Mesendoderm (in vitro differentiated cells): ENCODE results near the gene SKA1.
A peak's percentile ranks its signal among the peaks of the same experiment; 100 is the strongest.
"Not testable (repeated sequence)": the region's sequence is repeated elsewhere in the genome, so short reads cannot be mapped to it uniquely, and the experiment has no call there.

ENCODE experiments used
- DNase-seq: peaks from one replicate; pipeline ENCODE4 v3.0.0; 2013
- H2AK5ac ChIP-seq: 2 replicates; pipeline ENCODE4 v1.6.1; 2013; ENCODE audit warnings: low read length, inconsistent platforms
- H2BK120ac ChIP-seq: 2 replicates; pipeline ENCODE4 v1.6.1; 2013; ENCODE audit warnings: low read depth, mild to moderate bottlenecking, low read length, moderate library complexity, mixed read lengths
- H2BK15ac ChIP-seq: replicated peaks from 2 replicates; pipeline ENCODE4 v1.6.1; 2013; ENCODE audit warnings: low read depth, mild to moderate bottlenecking, moderate library complexity
- H2BK5ac ChIP-seq: 2 replicates; pipeline ENCODE4 v1.6.1; 2013; ENCODE audit warnings: low read length, inconsistent platforms
- H3K18ac ChIP-seq: 2 replicates; pipeline ENCODE4 v1.6.1; 2013; ENCODE audit warnings: mild to moderate bottlenecking, low read length, mixed read lengths
- H3K23ac ChIP-seq: one replicate; pipeline ENCODE4 v1.6.1; 2013; ENCODE audit warnings: low read length
- H3K27ac ChIP-seq: 2 replicates; pipeline ENCODE4 v1.5.1; 2013; ENCODE audit warnings: low read depth, mild to moderate bottlenecking, inconsistent platforms, low read length, moderate library complexity
- H3K27me3 ChIP-seq: 2 replicates; pipeline ENCODE4 v1.6.1; 2013; ENCODE audit warnings: low read length, control low read depth, mild to moderate bottlenecking, inconsistent platforms; ENCODE audit not compliant: insufficient read depth, poor library complexity
- H3K36me3 ChIP-seq: 2 replicates; pipeline ENCODE4 v1.6.1; 2013; ENCODE audit warnings: low read length, inconsistent platforms; ENCODE audit not compliant: control insufficient read depth, insufficient read depth
- H3K4ac ChIP-seq: one replicate; pipeline ENCODE4 v1.6.1; 2013; ENCODE audit warnings: low read depth, mild to moderate bottlenecking, low read length, moderate library complexity
- H3K4me1 ChIP-seq: 2 replicates; pipeline ENCODE4 v1.6.1; 2013; ENCODE audit warnings: low read depth, low read length, inconsistent platforms; ENCODE audit not compliant: control insufficient read depth
- H3K4me2 ChIP-seq: 2 replicates; pipeline ENCODE4 v1.6.1; 2013; ENCODE audit warnings: low read length
- H3K4me3 ChIP-seq: 2 replicates; pipeline ENCODE4 v1.5.1; 2013; ENCODE audit warnings: mild to moderate bottlenecking, low read length
- H3K56ac ChIP-seq: one replicate; pipeline ENCODE4 v1.6.1; 2013; ENCODE audit warnings: low read length
- H3K79me1 ChIP-seq: 2 replicates; pipeline ENCODE4 v1.6.1; 2013; ENCODE audit warnings: low read length, inconsistent platforms
- H3K79me2 ChIP-seq: 2 replicates; pipeline ENCODE4 v1.6.1; 2013; ENCODE audit warnings: mild to moderate bottlenecking, low read length; ENCODE audit not compliant: control insufficient read depth, insufficient read depth
- H3K9ac ChIP-seq: 2 replicates; pipeline ENCODE4 v1.6.1; 2013; ENCODE audit warnings: low read length, inconsistent platforms
- H4K5ac ChIP-seq: one replicate; pipeline ENCODE4 v1.6.1; 2013; ENCODE audit warnings: low read length
- H4K8ac ChIP-seq: one replicate; pipeline ENCODE4 v1.6.1; 2013; ENCODE audit warnings: low read depth, mild to moderate bottlenecking, control low read depth, low read length, moderate library complexity
- WGBS: extraction: QIAGEN DNeasy Blood & Tissue Kit; methylation state at CpG from one replicate; pipeline ENCODE4 v1.1.7; 2013; ENCODE audit warnings: low lambda C conversion rate, missing lambda C conversion rate; ENCODE audit not compliant: insufficient coverage; ENCODE audit errors: extremely low coverage; 5-methylcytosine and 5-hydroxymethylcytosine counted together

SKA1 gene

DNA sequence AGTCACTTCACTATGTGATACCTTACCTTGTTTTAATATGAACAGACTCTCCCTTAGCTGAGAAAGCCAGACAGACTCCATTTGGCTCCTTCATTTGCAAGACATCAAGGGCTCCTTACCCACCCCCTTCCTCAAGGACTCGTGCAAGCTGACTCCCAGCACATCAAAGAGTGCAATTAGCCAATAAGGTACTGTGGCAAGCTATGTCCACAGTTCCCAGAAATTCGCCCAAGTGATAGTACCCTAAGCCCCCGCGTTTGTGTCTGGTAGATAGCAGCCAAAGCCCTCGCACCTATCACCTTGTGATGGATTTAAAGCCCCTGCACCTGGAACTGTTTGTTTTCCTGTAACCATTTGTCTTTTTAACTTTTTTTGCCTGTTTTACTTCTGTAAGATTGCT, 25.6 kb downstream of the SKA1 start:
- H2AK5ac ChIP-seq, H3K79me2 ChIP-seq, H2BK15ac ChIP-seq, H2BK120ac ChIP-seq, H4K5ac ChIP-seq, H4K8ac ChIP-seq, H3K4ac ChIP-seq, H3K4me3 ChIP-seq, H3K4me2 ChIP-seq, H3K9ac ChIP-seq, H3K27ac ChIP-seq, H3K23ac ChIP-seq, H3K36me3 ChIP-seq, H3K27me3 ChIP-seq, H3K79me1 ChIP-seq: not testable (repeated sequence)
- peak; percentile 90 for DNase-seq
- peak overlapping the region; percentile 87 for H3K18ac ChIP-seq
- H3K56ac ChIP-seq: peak overlapping the region; percentile 45
- no CpG with 5 or more reads among the region's 5 CpGs for WGBS
- H2BK5ac ChIP-seq: peak overlapping the region; percentile 6
- peaks cover 14% of the 10 kb centered on the region for H3K4me1 ChIP-seq

GRCh38 chr18:50401295-50401694, 26.4 kb downstream of the SKA1 start:
- H3K4me2 ChIP-seq: no peak overlapping the region
- no peaks in the 10 kb centered on the region for H3K79me2 ChIP-seq
- no peak overlapping the region for H2AK5ac ChIP-seq
- no peaks in the 10 kb centered on the region for H3K36me3 ChIP-seq
- H3K9ac ChIP-seq: peak overlapping the region; percentile 12
- H3K4me3 ChIP-seq: no peak overlapping the region
- DNase-seq: no peak
- no CpG with 5 or more reads among the region's 18 CpGs for WGBS
- H2BK5ac ChIP-seq: peak overlapping the region; percentile 1
- no peak overlapping the region for H4K8ac ChIP-seq
- H4K5ac ChIP-seq: no peak overlapping the region
- H3K18ac ChIP-seq: peak overlapping the region; percentile 76
- H3K4ac ChIP-seq: no peak overlapping the region
- no peak overlapping the region for H3K27ac ChIP-seq
- no peak overlapping the region for H2BK15ac ChIP-seq
- peak overlapping the region; percentile 44 for H3K56ac ChIP-seq
- H3K27me3 ChIP-seq: no peaks in the 10 kb centered on the region
- H3K4me1 ChIP-seq: peaks cover 14% of the 10 kb centered on the region
- no peaks in the 10 kb centered on the region for H3K79me1 ChIP-seq
- no peak overlapping the region for H3K23ac ChIP-seq
- no peak overlapping the region for H2BK120ac ChIP-seq

GRCh38 chr18:50401888-50402287, 27.0 kb downstream of the SKA1 start:
- Histone ChIP-seq H3K27ac (no peak overlapping the region), H3K79me1 (no peaks in the 10 kb centered on the region), H3K9ac (no peak overlapping the region), H3K36me3 (no peaks in the 10 kb centered on the region), H2BK5ac (no peak overlapping the region), H3K23ac (no peak overlapping the region), H3K79me2 (no peaks in the 10 kb centered on the region), H3K27me3 (no peaks in the 10 kb centered on the region), H3K4me2 (no peak overlapping the region), H4K5ac (no peak overlapping the region), H3K56ac (peak overlapping the region; percentile 35), H2BK15ac (no peak overlapping the region), H3K4me3 (no peak overlapping the region), H4K8ac (no peak overlapping the region), H3K4ac (peak overlapping the region; percentile 28), H2BK120ac (no peak overlapping the region), H3K18ac (peak overlapping the region; percentile 5), H2AK5ac (no peak overlapping the region), H3K4me1 (peaks cover 12% of the 10 kb centered on the region)
- peak; percentile 71 for DNase-seq
- no CpG with 5 or more reads among the region's 21 CpGs for WGBS

GRCh38 chr18:50404752-50405581, 30.1 kb downstream of the SKA1 start:
- no CpG with 5 or more reads among the region's 13 CpGs for WGBS
- H3K4me1 ChIP-seq, H3K9ac ChIP-seq, H2BK120ac ChIP-seq, H3K23ac ChIP-seq, H3K18ac ChIP-seq, H3K56ac ChIP-seq, H3K79me2 ChIP-seq, H3K27ac ChIP-seq, DNase-seq, H3K4ac ChIP-seq, H2BK5ac ChIP-seq, H2AK5ac ChIP-seq, H2BK15ac ChIP-seq, H3K4me3 ChIP-seq, H3K79me1 ChIP-seq, H4K5ac ChIP-seq, H3K36me3 ChIP-seq, H3K4me2 ChIP-seq, H4K8ac ChIP-seq, H3K27me3 ChIP-seq: not testable (repeated sequence)

DNA sequence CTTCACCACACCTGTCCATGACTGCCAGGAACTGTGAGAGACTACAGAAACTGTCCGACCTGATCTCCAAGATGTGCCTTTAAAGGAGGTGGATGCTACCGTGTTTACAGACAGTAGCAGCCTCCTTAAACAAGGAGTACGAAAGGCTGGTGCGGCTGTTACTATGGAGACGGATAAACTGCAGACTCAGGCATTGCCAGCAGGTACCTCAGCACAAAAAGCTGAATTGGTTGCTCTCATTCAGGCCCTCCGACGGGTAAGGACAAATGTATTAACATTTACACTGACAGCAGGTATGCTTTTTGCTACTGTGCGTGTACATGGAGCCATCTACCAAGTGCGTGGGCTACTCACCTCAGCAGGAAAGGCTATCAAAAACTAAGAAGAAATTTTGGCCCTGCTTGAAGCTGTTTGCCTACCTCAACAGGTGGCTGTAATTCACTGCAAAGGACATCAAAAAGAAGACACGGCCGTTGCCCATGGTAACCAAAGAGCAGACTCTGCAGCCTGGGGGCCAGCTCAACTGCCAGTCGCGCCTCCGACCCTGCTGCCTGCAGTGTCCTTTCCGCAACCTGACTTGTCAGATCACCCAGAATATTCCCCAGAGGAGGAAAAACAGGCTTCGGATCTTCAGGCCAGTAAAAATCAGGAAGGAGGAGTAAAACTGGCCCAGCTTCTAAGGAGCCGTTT, 30.9 kb downstream of the SKA1 start:
- Histone ChIP-seq H3K27me3 (no peaks in the 10 kb centered on the region), H2BK15ac (no peak overlapping the region), H4K8ac (no peak overlapping the region), H3K9ac (no peak overlapping the region), H3K4me3 (no peak overlapping the region), H3K27ac (no peak overlapping the region), H2AK5ac (no peak overlapping the region), H3K23ac (no peak overlapping the region), H4K5ac (no peak overlapping the region), H3K4me2 (no peak overlapping the region), H3K36me3 (no peaks in the 10 kb centered on the region), H3K79me2 (no peaks in the 10 kb centered on the region), H3K18ac (no peak overlapping the region), H2BK120ac (no peak overlapping the region), H3K4ac (no peak overlapping the region), H3K56ac (no peak overlapping the region), H2BK5ac (no peak overlapping the region), H3K79me1 (no peaks in the 10 kb centered on the region), H3K4me1 (no peaks in the 10 kb centered on the region)
- DNase-seq: peak; percentile 52
- WGBS: no CpG with 5 or more reads among the region's 17 CpGs
